GM18511 (cell line): ENCODE data around the gene HTR7.
A peak's percentile ranks its signal among the peaks of the same experiment; 100 is the strongest.

Experiments
- ATAC-seq: cut with Tn5 transposase; IDR thresholded peaks from one replicate; pipeline ENCODE4 v1.9.1; 2021; ENCODE audit warnings: mild to moderate bottlenecking, moderate library complexity; ENCODE audit not compliant: unreplicated experiment

Gene HTR7

GRCh38 chr10:90805206-90805605, 52.6 kb downstream of the HTR7 start:
- ATAC-seq, result no peak

DNA sequence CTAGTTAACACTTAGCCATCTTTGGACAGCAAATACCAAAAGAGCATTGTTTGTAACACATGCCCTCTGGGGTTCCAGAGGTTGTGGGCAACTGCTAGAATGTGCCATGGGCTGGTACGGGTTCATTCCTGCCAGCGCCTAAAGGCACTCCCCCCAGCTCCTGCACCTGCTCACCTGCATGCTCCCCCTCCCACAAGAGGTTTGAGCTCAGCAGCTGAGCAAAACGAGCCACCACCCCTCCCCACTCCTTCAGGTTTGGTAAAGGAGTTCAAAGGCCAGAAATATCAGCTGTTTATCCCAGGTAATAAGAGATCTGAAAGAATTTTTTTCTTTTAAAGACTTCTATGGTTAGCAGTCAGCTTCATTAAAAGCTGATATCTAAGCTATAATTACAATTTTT, 53.5 kb downstream of the HTR7 start:
- no peak for ATAC-seq

DNA sequence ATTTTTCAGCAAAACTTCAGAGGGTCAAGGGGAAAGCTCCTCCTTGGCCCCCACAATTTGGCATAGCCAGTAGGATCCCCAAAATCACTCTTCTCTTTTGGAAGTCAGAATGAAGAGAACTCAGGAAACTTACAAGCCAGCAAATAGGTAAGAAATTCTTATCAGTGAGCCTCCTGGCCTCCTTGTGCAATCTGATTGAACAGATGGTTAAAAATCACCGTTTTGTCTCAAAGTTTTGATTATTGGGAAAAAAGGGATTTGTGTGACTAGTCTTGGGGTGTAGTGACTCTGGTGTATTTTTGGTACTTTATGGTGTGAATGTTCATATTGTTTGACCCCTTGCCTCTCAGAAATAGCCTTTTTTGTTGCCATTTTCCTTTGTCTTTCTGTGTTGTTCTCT, 56.2 kb downstream of the HTR7 start:
- no peak for ATAC-seq

- no peak for ATAC-seq
Measured at GRCh38 chr10:90800232-90800796, 57.5 kb downstream of the HTR7 start.

DNA sequence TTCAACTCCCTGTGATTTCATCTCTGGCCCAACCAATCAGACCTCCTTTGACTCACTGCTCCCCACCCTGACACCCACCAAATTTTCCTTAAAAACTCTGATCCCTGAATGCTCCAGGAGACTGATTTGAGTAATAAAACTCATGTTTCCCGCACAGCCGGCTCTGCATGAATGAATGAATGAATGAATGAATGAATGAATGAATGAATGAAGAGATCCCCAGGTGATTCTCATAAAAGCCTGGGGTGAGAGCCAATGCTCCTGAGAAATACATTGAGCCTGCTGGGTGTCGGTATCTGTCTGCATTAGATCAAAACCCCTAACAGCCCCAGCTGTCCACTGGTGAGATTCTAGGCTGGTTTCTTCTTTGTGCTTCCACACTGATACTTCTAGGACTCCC, 58.7 kb downstream of the HTR7 start:
- ATAC-seq, result no peak

GRCh38 chr10:90798482-90798881, 59.4 kb downstream of the HTR7 start:
- ATAC-seq, result no peak

DNA sequence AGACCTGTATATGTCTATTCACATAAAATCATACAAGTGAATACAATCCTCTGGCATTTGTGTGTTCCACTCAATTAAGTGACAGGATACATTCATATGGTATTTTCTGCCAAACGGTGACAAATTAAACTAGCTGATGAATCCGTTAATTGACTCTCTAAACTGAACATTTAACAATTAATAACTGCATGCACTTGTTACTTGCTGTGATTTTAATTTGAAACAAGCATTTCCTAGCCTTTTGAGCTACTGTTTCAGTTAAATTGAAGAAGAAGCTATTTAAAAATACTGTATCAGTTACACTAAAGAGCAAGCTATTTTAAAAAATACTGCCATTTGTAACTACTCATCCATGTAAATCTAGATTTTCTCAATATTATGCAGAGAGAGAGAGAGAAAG, 67.4 kb downstream of the HTR7 start:
- no peak for ATAC-seq

- ATAC-seq, result peak; percentile 72
Measured at GRCh38 chr10:90788968-90789367, 68.9 kb downstream of the HTR7 start.

DNA sequence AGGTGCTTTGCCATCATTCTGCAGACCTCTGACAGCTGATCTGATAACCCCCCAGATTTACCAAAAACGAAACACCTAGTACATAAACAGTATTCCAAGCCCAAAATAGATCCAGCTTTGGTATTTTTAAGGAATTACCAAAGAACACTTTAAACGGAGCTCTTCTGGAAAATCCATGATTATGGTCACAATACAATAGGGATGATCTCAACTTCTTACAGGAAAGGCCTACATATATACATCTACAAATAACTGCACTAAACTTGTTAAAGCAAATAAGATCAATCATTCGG, 69.7 kb downstream of the HTR7 start:
- ATAC-seq, result no peak

DNA sequence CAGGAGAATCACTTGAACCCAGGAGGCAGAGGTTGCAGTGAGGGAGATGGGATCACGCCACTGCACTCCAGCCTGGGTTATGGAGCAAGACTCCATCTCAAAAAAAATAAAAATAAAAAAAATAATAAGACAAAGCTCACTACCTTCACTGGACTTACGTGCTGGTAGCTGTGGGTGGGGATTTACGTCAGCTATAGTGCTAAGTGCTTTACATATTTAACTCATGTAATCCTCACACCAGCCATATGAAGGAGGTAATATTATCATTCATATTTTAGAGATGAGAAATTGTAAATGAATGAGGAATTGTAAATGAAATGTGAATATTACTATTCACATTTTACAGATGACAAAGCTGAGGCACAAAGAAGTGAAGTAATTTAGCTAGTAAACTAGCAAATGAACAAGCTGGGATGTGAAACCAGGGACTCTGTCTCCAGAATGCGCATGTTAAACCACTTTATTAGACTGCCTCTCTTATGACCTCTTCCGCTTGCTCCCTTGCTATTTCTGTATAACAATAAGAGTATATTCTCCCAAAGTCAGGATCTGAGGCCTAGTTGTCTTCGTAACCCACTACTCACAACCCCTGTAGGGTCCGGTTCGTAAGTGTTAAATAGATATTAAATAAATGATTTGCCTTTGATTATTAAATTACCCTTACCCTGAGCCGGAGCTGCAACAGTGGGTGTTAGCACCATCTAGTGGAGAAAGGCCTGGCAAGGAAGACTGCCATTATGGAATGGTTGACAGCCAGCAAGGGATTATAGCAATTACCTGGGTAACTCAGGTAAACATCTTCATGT, 70.2 kb downstream of the HTR7 start:
- ATAC-seq, result no peak

DNA sequence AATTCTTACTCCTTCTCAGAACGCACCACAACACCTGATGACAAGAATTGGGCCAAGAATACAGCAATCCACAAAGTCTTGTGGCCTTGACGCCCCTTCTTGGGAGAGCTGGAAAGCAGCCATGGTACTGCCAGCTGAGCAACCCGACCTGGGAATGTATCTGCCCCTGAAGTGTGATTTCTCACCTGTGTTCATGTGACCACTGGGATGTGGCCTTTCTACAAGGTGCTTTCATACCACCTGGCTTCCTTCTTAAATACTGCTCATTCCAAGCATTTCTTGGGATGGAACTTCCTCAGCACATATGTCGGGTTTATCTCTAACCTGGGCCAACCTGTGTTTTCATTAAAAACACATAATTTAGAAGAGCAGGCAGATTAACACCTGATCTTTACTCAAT, 72.1 kb downstream of the HTR7 start:
- no peak for ATAC-seq

DNA sequence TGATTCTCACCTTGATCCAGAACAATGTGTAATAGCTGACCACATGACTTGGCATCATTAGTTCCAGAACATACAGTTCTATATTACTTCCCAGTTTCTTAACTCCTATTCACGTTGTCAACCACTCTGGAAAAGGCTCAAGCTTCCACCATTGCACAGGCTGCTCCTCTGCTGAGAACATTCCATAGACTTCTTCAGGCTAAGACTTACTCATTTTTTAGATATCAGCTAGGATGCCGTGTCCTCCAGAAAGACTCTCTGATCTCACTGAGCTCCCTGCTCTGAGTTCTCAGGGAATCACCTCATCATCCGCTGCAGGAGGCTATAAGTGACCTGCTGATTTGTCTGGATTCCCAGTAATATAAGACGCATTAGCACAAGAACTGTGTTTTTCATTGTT, 73.1 kb downstream of the HTR7 start:
- ATAC-seq, result no peak

DNA sequence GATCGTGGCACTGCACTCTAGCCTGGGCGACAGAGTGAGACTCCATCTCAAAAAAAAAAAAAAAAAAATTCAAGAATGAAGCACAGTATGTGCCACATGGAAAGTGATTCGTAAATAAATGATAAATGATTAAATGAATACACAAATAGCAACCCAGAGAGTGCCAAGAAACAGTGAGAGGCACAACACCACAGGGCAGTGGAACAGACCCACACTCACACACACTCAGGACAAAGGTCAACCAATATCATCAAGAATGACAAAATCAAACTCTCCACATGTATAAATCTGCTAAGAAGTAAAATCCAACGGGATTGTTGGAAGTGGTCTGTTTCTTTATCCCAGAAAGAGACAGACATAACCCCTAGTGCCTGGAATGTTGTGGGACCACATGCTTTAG, 77.4 kb downstream of the HTR7 start:
- ATAC-seq, result no peak

DNA sequence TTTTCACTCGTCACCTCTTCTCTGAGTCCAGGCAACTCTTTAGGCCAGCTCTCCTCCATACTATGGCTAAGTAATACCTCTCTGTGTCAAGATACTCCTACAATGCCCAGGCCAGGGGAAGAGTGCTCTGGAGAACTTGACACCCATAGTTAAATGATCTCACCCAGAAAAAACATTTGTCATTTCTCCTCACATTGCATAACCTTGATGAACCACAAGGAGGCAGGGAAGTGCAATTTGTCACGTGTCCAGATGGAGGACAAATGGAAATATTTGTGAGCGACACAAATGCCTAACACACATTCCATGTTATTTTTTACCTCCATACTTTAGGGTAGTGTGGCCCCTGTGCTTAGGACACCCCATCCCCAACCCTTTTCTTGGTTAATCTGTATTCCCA, 78.3 kb downstream of the HTR7 start:
- no peak for ATAC-seq

DNA sequence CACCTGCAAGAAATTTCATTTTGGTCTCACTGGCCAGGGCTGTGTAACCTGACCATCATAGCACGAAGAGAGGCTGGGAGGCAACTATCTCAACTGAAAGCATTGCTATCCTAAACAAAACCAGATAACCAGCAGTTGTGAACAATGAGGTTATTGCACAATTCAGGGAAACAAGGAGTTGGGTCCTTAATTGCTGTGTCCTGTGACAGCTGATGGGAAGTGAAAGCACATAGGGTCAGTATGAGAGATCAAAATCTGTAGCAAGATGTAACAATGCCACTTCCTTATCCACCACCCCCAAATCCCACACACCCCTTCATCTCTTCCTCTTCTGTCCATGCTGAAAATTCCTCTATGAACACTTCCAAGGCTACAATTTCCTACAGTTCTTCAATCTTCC, 80.2 kb downstream of the HTR7 start:
- no peak for ATAC-seq

DNA sequence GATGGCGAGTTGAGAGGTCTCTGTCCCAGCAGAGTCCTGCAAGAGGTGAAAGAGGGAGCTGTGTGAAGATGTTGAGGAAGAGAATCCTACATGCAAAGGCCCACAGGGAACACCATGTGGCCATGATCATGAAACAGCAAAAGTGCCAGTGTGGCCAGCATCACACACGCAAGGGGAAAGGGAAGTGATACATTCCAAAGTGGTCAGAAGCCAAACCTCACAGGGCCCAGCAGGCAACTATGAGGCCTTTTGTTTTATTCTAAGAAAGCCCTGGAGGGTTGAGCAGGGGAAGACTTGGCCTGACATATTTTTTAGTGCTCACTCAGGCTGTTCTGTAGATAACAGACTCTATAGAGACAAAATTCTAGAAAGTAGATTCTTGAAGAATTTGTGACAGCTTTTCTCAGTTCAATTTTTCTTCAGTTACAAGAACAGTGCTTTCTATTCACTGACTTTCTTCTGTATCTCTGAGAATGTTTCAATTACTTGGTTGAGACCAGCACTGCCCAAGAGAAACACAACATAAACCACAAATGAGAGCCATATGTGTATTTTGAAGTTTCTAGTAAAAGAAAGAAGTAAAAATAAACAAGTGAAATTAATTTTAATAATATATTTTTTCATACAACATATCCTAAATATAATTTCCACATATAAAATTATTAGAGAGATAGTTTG, 82.3 kb downstream of the HTR7 start:
- no peak for ATAC-seq

- no peak for ATAC-seq
Measured at GRCh38 chr10:90769946-90770841, 87.6 kb downstream of the HTR7 start.

DNA sequence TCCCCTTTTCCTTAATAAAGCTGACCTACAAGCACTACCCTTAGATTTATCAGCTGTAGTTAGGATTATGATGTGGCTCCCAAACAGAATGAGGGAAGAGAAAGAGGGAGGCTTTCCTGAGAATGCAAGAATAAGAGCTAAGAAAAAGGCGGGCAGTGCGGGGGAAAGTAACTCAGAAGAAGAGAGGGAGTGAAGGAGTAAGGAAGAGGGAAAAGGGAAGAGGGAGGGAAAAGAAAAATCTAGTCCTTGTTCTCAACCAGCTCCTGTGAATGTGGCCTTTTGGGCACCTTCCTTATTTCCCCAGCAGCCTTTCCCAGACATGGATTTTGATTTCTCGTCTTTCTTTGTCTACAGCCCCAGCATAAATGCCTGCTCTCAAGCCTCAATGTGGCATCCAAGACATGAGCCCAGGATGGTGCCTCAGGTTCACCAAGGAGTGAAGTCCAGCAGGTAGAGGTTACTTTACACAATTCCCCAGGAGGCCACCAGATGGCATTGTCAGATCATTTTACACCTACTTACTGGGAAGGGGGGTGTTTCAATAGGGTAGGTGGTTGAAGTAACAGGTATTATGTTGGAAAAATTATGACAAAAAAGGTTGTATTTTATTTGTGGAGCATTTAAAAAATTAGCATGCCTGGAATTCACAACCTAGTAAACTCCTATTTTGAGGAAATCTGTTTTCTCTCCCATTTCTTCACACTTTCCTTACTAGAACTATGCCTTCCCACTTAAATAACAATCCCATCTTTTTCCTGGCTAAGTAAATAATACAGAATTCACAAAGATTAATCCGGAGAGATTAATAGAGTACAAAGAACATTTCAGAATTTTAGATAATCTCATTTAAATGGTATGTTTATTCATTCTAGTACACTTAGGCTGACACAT, 106.5 kb downstream of the HTR7 start:
- peak; percentile 83 for ATAC-seq

DNA sequence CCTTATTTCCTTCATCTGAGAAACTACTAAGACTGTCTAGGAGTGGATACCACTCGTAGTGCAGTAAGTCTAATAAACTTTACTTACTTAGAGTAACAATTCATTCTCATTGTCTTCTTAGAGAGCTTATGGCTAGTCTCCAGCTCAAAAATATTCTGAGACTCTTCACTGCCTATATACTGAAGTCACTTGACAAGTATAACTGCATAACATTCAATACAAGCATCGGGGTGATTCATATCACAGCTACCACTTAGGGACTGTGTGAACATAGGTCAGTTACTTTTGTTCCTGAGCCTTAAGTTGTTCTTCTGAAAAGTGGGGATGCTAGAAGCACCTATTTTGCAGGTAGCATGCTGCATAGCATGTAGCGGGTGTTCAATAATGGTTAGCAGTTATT, 111.0 kb downstream of the HTR7 start:
- ATAC-seq, result no peak

DNA sequence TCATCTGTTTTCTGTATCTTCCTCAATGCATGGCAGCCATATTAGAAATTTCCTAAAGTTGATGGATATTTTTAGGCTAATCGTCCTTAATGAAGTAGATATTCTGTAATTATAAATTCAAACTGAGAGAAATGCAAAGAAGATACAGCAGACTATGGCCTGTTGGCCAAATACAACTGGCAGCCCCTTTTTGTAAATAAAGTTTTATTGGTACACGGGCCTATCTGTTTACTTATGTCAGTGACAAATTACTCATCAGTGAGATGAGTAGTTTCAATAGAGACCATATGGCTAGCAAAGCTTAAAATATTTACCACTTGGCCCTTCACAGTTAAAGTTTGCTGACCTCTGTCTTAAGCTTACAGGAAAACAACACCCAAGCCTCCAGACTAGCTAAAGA, 112.3 kb downstream of the HTR7 start:
- ATAC-seq, result no peak

- no peak for ATAC-seq
Measured at GRCh38 chr10:90743291-90743690, 114.5 kb downstream of the HTR7 start.
